Superior temporal gyrus (tissue), 1 donor: Measurements from ENCODE around the gene PDLIM4.

Experiments used
- DNase-seq: peaks from one replicate; pipeline ENCODE4 v3.0.0-alpha.2; 2016; ENCODE audit errors: extremely low spot score

PDLIM4 gene

DNA sequence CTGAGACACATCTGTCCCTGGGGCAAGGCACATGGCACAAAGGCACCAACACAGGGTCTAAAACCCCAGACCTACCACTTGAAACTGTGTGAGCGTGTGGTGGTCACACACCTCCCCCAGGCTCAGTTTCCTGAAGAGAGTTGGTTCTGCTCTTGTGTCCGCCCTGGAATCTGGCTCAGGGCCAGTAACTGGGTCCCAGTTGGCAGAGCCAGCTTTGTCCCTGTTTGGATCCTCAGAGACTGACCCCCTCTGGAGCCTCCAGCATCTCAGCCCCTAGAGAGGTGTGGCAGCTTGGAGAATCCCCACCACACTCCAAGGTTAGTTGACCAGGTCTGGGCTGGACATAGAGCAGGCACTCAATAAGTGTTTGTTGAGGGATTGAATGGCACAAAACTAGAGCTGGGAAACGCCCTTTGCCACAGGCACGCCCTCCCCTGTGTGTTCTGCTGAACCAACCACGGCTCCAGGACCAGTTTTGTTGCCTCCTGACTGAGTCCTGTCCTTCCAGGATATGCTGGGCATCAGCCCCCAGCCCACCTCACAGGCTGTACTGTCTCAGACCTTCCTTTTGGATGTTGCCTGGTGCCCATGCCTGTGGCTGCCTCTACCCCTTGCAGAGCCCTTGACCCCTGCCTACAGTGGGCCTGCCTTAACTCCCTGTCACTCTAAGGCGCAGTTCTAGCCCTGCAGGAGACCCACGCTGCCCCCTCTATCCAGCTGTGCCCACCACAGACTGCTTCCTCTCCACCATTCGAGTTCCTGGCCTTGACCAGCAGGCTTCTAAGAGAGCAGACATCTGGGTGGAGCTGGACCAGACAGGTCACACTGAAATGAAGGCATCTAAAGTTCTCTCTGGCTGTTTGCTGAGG is 3.8 kb upstream of the PDLIM4 start:
- DNase-seq: no peak

DNA sequence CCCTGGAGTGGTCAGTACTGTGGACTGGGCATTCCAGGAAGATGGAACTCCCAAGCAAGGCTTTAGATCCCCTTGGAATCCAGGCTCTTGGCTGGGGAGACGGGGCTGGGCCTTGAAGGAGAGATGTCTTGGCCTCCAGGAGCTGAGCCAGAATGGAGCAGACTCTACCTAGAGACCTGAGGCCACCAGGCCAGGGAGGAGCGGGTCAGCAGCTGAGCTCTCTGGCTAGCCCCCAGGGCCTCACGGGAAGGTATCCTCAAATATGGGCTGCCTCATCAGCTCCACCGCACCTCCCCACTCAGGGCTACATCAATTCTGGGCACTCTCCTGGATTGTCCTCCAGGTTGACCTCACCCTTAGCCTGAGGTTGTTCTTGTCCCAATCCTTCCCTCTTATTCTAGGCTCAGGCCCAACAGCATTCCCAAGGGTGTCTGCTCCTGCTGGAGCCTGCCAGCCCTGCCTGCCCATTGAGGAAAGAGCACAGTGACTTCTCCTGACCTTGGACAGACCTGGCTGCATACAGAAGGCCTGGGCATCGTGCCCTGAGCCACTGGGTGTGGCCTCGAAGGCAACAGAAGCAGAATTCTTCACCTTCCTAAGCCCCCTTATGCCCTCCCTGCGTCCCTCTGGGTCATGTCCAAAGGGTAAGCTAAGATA is 3.0 kb upstream of the PDLIM4 start:
- DNase-seq: no peak

DNA sequence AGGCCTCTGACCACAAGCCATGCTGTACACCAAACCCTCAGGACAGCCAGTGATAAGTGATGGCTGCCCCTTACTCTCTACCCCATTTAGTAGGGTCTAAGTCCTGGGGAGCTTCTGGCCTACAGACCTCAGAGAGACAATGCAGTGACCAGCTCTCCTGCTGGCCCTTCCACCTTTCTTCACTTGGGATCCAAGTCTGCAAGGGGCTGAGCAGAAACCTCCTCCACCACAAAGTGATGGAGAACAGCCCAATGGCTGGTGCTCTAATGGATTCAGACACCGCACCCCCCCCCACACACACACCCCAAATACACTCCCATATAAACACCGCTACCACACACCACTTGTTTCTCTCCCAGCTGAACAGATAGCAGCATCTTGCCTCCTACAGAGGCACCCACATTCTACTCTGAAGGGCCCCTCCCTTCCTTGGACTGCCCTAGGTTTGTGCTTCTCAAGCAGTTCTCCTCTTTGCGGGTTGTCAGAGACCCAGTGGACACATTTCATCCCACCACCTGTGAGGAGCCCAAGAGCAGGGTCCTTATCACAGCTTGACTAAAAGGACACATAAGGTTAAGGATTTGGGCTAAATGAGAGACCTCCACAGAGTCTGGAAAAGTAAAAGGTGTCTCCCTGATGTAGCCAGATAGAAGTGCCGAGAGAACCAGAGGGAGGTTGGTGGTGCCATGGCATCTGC is 1.3 kb upstream of the PDLIM4 start:
- no peak for DNase-seq

DNA sequence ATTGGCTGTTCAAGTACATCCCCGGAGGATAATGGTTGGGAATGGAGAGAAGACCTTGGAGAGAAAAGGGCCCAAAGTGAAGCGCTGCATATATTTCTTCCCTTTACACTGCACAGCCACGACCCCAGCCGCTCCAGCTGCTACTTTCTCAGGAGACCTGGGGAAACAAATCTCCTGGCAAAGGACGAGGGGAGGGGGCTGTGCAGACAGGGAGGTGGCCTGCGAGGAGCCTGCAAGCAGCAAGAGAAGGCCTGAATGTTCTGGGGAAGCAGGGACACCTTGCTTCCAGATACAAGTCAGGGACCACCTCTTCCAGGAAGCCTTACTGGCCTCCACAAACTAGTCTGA is 739 bp upstream of the PDLIM4 start:
- DNase-seq: no peak

DNA sequence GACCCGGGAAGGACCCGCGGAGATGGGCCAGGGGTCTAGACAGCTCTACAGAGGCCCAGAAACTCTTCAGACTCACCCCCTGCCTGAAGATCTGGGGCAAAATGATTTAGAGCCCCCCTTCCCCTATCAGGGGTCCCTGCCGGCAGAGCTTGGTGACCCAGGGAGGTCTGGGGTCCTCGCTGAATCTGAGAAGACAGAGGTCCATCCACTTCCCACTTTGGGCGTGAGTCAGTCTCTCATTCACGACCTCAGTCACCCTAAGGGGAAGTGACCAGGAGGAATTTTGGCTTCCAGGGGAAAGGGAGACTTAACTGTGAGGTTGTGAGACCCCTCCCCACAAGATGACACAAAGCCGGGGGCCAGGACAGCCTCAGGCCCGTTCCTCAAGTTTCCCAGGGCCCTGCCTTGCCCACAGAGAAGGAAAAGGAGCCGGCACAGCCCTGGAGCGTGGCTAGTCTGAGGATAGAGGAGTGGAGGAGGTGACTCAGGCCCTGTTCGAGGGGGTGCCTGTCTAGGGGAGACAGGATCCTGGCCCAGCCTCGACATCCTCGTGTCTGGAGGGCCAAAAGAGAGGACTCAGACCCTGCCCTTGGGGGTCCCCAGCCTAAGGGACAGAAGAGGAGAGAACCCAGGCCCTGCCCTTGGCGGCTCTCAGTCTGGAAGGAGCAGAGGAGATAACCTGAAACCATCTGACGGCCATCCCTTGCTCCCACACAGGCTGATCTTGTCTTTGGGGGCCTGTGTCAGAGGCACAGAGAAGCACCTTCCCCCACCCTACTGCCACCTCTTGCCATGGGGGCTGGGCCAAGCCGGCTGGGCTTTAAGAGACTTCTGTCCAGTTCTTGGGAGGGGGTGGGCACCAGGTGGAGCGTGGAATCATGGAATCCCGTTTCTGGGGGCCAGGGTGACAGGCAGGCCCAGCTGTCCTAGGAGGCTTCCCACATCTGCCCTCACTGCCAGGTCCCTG is 889 bp downstream of the PDLIM4 start:
- no peak for DNase-seq

DNA sequence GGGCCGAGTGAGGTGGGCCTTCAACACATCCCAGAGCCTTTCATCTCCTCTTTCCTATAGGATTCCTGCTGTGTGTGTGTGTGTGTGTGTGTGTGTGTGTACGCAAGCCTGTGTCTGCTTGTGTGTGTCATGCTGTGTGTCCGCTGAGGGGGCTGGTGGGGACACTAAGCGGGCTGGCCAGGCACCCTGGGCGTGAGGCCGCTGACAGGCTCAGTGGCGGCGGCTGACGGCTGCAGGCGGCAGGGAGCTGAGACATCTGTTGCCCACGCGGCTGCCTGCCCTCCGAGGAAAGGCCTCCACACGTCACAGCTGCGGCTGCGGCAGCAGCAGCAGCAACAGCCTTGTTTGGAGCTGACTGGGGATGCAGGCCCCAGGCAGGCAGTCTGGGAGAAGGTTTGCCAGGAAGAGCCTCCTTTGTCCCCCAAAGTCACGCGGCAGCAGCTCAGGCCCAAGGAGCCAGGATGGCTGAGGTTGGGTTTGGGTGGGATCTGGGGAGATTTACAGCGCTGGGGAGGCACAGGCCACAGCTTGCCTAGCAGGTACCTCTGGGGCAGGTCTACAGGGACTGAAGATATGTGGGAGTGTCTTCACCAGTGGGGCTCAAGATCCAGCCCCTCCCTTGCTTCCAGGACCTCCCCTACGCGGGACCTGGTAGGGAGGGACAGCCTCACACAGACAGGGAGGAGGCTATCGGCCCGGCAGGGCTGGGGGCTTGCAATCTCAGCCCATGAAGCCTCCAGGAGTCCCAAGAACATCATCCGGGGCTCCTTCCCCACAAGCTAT is 1.8 kb downstream of the PDLIM4 start:
- peak; percentile 33 for DNase-seq

DNA sequence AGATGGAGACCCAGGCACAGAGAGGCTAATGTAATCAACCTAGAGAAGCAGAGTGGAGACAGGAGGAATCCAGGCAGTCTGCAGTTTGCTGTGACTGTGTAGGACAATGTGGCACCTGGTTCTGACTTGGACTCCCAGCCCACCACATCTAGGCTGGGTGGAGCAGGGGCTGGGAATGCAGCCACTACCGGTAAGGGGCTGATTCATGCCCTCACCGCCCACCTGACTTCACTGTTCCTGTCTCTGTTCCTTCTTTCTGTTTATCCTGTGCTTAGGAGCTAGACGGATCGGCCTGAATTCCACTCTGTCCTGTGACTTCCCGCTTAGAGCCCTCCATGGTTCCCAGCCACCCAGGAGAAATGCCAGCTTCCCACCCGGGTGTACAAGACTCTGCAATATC is 2.6 kb downstream of the PDLIM4 start:
- DNase-seq: no peak

DNA sequence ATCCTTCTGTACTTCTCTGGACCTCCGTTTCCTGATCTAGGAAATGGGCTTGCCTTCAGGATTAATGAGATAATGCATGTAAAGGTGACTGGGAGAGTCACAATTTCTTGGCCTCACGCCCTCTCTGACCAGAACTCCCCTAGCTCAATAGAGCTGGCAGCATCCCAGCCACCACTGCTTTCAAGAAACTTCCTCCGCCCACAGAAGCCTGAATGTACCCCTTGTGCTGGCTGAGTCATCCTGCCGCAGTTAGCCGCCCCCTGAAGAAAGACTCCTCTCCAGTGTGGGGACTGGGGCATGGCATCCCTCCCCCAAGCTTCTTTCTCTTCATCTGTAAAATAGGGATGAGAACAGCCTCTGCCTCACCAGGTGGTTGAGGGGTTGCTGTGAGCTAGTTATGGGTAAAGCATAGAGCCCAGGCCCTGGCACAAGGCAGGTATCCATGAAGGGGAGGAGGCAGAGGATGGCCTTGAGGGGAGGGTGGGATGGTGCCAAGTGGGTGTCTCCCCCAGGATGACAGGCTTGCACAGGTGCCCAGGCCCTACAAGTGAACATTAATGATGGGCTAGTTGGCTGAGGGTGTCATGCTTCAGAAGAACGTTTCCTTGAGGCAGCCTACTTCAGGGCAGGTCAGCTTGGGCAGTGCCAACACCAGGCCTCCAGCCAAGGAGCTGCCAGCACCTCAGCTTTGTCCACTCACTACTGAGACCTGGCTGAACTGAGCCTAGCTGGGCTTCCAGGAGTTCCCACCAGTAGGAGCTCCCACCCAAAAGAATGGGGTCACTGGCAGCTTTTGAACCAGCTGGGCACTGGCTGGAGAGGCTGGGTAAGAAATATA is 3.4 kb downstream of the PDLIM4 start:
- DNase-seq: peak; percentile 60

GRCh38 chr5:132261881-132262845 is 4.7 kb downstream of the PDLIM4 start:
- no peak for DNase-seq

GRCh38 chr5:132262882-132263547 is 5.5 kb downstream of the PDLIM4 start:
- no peak for DNase-seq

DNA sequence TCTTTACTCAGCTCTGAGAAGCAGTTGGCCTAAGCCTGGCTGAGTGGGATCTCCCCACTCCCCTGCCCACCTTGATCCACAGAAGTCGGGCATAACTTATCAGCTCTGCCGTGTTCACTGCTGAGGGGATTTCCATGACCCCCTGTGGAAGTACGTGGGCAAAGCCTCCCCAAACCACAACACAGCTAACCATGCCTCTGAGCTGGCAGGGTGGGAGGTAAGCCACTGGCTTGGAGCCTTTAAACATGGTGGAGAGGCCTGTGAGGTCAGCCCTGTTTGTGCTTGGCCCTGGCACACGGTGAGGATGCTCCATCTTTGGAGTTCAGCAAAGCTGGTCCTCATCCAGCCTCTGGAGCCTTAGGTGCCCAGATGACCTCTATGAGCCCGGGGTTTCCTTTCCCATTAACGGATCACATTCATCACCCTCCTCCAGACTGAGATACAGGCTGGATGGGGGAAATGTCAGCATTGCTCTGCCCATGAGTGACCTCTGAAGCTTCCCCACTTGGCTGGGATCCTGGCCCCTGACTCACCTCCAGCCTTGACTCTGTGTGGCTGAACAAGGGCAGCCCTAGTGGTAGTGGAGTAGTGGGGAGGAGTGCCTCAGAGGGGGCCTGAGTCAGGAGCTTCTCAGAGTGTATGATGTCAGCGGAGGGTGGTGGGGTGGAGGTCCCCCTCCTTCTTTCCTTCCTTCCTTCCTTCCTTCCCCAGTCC is 6.2 kb downstream of the PDLIM4 start:
- DNase-seq: no peak

DNA sequence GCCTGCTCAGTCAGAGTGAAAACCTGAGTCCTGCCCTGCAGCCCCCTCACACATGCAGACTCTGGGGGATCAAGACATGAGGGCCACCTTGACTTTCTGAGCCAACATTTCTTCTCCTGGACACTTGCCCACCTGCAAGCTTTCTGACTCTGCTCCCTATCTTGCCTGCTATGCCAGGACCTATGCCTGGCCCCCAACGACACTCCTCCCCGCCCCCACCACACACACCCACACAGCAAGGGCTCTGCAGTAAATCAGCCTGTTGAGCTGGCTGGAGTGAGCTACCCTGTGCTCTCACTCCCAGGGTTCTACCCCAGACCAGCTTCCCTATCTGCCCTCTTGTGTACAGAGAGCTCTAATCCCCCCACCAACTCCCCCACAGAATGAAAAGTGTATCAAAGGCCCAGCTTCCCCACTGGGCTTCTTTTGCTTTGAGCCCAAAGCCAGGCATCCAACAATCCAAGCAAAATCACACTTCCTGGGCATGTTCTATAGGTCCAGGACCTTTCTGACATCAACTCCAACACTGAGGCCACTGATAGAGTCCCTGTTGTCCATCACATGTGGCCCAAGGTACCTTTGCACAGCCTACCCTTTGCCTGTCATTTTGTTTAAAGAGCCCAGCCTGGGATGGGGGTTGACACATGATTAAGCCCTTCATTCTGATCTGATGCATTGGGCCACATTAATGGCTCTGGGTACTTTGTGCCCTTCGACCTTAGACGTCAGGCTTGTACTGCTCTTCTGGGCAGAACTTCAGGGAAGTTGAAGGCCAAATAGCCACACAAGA is 7.2 kb downstream of the PDLIM4 start:
- DNase-seq: no peak

- DNase-seq: no peak
Observed at GRCh38 chr5:132265336-132266030, 8.0 kb downstream of the PDLIM4 start.

DNA sequence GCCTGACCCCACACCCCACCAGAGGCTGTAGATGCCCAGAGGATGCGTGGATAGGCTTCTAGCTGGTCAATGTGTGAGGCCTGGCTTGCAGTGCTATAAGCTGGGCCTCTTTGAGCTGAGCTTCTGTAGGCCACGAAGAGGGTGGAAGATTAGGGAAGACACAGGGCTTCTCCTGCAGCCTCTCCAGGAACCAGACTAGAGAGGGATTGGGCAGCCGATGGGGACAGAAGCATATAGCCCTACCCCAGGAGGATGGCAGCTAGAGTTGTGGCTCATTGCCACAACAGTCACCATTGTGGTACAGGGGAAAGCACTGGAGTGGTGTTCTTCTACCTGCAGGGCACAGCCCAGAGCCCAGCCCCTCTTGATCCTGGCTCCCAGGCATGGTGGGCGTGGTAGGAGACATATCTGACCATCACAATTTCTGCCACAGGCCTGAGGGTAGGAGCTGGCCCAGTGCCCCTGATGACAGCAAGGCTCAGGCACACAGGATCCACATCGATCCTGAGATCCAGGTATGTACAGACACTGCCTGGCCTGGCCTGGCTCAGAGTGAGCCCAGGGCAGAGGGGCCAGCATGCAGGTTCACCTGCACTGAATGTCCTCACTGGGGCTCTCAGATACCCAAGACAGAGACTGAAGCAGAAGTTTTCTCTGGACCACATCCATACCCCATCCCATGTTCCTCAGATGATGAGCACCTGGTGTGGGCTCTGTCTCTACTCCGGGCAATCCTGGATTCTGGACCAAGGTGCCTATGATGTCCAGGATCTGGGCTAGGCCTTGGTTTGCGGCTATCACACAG is 8.7 kb downstream of the PDLIM4 start:
- no peak for DNase-seq

DNA sequence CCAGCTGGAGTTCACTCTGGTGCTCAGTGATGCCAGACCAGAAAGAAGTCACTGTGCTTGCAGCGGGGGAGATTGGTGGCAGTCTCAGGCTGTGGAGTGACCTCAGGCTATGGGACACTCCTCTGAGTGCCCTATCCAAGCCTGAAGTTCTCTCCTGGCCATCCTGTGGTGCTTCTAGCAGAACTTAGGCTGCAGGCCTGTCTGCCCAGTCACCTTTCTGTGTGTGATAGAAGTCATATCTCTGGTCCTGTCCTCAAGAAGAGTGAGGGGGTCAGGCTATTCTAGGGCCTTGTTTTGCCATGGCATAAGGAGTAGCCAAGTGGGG is 9.3 kb downstream of the PDLIM4 start:
- DNase-seq: no peak
